Measurements from ENCODE around the gene MTSS2.

The MTSS2 gene

DNA sequence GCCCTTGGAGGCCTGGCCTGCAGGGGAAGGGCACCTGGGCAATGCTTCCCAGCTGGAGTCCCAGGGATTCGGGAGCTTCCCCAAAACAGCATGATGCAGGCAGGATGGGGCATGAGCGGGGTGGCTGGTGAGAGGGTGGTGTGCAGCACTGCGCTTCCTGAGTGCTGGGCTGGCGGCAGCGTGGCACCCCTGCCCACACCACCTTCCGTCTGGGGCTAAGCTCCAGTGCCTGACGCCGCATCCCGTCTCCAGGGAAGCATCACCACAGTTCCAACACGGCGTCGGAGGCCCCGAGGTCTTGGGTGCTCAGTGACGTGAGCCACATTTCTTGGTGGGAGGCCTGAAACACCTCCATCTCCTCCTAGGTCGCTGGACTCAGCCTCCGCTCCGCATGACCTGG, 13.8 kb upstream of the MTSS2 start:
- DNase-seq, result no peak

- DNase-seq, result no peak
Observed at GRCh38 chr16:70698901-70699300, 13.0 kb upstream of the MTSS2 start.

DNA sequence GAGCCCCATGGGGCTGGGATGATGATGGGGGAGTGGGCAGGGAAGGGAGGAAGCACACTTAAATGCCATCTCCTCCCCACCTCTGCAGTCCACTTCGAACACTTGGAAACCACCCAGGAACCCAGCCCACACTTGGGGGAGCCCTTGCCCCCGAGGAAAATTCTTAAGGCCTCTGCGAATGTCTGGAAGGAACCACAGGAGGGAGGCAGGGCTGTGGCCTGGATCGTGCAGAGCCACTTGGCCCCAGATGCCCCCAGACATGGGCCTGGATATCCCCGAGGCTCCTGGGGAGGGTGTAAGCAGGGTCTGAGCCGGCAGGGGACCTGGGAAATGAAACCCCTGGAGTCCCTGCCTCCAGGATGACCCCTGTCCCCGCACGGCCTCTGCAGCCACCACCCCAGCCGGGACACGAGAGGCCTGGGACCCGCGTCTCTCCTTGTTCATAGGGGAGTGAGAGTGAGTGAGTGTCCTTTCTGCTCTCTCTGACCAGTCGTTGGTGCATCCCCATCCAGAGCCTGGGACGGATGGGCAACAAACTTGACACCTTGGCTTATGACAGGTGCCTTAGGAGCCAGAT, 11.8 kb upstream of the MTSS2 start:
- DNase-seq, result no peak

GRCh38 chr16:70696952-70697593, 11.2 kb upstream of the MTSS2 start:
- no peak for DNase-seq

- no peak for DNase-seq
Observed at GRCh38 chr16:70696355-70696754, 10.5 kb upstream of the MTSS2 start.

DNA sequence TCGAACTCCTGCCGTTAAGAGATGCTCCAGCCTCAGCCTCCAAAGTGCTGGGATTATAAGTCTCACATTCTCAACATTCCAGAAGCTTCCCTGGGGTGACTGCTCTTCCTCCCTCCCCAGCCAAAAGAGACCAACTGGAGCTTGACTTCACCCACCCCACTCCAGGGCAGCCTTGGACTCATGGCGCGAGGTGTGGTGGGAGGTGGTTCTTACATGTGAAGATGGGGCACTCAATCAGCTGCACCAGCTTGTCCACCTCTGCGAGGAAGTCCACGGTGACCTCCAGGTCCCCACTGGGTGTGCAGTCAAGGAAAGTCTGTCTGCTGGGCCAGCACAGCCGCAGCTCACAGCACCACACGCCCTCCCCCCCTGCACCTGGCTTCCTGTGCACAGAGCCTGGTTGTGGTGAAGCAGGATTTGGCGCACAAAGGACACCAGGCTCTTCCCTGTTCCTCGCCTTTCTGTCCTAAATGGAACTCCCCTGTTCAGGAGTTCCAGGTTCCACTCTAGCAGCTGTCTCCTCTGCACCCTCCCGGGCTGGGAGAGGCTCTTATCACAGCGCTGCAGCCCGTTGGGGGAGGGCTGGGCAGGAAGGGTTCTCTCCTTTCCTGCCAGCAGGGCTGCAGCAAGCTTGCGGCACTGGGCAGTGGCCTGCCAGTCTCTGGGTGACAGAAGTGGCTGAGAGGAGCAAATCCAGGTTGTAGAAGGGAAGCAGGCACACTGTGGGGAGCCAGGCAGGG, 9.6 kb upstream of the MTSS2 start:
- DNase-seq, result peak; percentile 82

DNA sequence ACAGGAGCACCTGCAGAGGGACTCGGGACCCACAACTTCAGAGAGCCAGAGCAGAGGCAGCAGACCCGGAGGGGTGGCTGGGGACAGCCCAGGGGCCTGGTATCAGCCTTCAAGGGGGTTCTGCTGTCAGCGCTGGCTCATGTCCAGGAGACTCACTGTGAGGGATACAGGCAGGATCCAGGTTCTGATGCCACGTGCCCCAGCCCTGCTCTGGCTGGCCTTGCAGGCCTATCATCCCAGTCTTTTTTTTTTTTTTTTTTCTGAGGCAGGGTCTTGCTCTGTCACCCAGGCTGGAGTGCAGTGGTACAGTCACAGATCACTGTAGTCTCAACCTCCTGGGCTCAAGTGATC, 9.0 kb upstream of the MTSS2 start:
- peak; percentile 83 for DNase-seq

GRCh38 chr16:70694088-70694867, 8.4 kb upstream of the MTSS2 start:
- peak; percentile 83 for DNase-seq

- no peak for DNase-seq
Observed at GRCh38 chr16:70692873-70693671, 7.2 kb upstream of the MTSS2 start.

DNA sequence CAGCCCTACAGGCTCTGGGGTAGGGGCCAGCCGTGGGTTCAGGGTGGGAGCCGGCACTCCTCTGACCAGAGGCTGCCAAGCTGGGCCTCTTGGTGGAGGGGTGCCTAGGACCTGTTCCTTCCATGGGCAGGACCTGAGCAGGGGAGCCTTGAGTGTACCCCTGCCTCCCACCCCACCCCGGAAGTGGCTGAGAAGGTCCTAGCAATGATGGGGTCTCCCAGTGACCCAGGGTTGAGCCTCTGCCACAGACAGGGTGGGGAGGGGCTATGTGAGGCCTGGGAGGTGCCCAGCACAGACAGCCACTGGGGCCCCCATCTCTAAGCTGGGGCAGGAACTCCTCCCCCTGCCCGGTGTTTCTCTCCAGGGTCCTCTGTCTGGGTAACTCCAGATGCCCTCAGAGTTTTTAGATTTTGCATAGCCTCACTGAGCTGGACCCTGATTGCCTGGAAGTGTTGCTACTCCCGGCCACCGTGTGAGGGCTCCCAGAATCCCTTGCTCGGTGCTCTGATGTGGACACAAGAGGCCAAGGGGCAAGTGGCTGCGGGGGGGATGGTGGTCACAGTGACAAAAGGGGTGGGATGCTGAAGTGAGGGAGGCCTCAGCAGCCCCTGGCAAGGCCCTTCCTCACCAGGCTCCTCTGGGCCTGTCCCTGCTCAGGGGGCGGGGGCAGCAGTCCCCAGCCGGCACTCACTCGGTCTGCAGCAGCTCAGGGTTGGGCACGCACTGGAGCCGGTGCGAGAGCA, 6.4 kb upstream of the MTSS2 start:
- no peak for DNase-seq

GRCh38 chr16:70691223-70692129, 5.6 kb upstream of the MTSS2 start:
- no peak for DNase-seq

GRCh38 chr16:70689970-70690891, 4.4 kb upstream of the MTSS2 start:
- no peak for DNase-seq

DNA sequence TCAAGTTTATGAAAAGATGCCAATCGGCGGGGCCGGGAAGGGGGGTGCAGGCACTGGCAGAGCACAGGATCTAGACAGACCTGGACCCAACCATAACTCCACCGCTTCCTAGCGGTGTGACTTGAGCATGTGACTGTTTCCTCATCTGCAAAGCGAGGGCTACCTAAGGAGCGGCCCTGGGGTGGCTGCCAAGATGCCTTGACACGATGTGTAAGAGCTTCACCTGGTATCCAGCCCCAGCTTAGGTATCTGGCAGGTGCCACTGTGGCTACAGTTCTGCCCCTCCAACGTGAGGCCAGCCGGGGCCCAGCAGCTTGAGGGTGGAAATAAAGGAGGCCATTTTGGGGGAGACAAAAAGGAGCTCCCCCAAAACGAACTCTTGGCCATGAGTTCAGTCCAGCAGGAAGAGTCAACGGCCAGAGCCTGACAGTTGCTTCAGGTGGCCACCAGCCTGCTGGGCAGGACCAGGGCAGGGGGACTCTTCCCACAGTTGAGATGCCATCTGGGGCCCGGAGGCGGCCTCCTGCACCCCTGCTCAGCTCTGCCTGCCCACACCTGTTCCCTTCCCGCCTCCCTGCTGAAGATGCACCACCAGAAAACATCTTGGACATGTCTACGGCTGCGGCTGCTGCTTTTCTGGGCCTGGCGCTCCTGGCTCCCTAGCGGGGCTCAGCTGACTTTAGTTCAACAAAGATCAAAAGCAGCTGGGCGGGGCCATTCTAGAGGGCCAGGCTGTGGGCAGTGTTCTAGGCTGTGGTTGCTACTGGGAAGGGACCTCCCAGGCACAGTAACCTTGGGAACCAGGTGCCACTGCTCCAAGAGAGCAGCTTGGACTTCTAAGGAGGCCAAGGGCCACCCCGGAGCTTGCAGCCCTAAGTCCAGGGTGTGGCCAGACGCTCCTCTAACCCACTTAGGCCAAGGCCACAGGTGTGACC, 3.4 kb upstream of the MTSS2 start:
- no peak for DNase-seq

- peak; percentile 38 for DNase-seq
Observed at GRCh38 chr16:70688246-70688742, 2.4 kb upstream of the MTSS2 start.

- DNase-seq, result no peak
Observed at GRCh38 chr16:70687671-70688245, 1.9 kb upstream of the MTSS2 start.

DNA sequence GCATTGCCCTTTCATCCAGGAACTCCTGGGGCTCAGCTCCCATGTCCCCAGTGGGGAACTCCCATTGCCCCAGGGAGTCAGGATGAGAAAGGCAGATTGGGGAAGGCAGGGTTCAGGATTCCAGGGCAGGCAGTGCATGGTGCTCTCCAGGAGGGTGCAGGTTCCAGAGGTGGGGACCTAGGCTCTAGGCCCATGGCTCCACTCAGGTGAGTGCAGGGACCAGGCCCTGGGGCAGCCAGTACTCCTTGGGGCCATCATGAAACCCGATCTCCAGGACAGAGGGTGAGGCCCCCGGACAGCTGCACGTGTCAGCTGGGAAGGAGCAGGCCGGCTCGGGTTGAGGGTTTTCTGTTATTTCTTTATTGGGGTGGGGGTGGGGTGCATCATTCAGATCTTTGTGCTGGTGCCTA, 1.3 kb upstream of the MTSS2 start:
- DNase-seq, result no peak

DNA sequence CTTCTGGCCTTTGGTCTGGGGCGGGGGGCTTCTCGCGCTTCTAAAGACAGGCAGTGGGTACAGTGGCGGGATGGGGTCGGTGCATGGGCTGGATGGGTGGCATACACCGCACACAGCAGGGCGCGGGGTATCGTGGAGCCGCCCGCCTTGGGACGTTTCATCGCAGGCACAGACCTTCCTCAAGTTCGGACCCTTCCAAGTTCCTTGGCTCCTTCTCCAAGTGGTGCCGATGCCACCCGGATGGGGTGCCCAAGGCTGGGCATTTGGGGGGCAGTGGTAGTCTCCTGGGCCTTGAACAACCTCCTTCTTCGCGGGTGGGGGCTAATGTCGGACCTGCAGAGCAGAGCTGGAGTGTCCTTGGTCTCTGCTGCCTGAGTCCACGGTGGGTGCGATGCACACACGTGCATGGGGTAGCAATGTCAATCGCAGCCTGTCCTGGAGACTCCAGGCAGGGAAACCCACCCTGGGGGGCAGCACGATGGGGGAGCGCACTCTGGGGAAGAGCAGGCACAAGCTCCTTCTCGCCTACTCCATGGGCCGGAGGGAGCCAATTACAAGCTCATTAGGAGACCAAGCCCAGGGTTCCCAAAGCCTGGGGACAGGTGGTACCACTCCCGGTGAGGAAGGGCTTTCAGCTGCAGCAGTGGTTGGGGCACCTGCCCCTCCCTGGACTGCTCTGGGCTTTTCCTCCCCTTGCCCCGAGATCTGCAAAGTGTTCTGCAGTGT, 686 bp upstream of the MTSS2 start:
- no peak for DNase-seq
